ENCODE results near the gene KLC4.
"Not testable (repeated sequence)": the region's sequence is repeated elsewhere in the genome, so short reads cannot be mapped to it uniquely, and the experiment has no call there.

Gene KLC4

DNA sequence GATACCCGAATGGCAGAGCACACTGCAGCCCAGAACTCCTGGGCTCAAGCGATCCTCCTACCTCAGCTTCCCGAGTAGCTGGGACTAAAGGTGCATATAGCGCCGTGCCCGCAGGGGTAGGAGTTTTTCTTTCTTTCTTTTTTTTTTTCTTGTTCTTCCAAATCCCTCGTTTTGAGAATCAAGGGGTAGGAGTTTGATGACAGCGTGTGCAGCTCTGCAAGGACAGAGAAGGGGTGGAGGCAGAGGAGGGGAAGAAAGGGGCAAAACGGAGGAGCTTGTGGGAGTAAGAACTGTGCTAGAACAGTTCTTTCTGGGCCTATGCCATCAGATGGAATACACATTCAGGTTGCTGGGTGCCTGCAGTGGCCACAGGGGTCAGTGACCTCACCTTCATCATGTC lies 22.7 kb upstream of the KLC4 start:
- DNase-seq (ENCODE audit: low spot score) = no peak

DNA sequence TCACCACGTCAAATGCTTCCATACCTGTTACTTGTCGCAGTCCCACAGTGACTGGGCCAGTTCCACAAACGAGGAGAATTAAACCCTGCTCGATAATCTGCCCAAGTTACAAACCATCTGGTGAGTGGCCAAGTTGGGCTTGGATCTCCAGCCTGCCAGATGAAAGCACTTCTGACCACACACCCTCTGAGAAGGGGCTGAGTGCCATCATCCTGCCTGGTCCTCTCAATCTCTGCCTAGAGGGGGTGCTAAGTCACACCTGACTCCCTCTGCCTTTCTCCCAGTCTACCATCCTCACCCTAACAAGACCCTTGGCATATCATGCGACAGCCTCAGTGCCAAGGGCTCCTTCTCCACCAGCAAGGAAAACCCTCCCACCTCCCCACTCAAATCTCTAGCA lies 22.2 kb upstream of the KLC4 start:
- no peak for DNase-seq (ENCODE audit: low spot score)

DNA sequence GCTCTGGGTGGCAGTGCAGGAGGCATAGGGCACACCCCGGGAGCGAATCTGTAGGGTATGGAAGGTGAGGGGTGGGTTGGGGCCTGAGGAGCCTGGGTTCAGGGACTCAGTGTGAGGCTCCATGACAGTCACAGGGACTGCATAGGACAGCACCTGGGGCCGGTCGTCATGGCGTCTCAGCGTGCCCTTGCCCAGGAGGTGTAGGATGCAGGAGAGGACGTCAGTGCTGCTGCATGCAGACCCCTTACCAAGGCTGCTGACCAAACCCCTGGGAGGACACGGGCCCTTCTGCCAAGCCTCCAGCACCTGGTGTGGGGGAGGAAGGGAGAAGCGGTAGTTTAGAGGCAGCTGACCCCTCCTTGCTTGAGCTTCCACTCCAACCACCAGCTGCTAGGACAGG lies 21.7 kb upstream of the KLC4 start:
- DNase-seq (ENCODE audit: low spot score) = no peak

DNA sequence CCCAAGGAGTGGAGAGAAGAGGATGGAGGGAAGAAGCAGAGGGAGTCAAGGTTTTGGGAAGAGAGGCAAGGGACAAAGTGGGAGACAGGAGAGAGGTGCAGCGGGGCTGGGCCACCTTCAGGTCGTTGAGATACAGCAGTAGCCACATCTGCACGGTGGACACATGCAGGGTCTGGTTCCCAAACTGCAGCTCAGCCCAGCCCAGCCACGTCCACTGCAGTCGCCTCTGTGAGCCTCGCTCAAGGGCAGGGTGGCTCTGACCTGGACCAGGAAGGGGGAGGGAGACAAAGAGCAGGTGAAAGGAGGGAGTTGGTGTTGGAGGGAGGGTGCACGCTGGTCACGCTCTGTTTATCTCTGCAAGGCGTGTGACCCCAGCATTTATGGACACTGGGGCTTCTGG lies 20.7 kb upstream of the KLC4 start:
- no peak for DNase-seq (ENCODE audit: low spot score)

DNA sequence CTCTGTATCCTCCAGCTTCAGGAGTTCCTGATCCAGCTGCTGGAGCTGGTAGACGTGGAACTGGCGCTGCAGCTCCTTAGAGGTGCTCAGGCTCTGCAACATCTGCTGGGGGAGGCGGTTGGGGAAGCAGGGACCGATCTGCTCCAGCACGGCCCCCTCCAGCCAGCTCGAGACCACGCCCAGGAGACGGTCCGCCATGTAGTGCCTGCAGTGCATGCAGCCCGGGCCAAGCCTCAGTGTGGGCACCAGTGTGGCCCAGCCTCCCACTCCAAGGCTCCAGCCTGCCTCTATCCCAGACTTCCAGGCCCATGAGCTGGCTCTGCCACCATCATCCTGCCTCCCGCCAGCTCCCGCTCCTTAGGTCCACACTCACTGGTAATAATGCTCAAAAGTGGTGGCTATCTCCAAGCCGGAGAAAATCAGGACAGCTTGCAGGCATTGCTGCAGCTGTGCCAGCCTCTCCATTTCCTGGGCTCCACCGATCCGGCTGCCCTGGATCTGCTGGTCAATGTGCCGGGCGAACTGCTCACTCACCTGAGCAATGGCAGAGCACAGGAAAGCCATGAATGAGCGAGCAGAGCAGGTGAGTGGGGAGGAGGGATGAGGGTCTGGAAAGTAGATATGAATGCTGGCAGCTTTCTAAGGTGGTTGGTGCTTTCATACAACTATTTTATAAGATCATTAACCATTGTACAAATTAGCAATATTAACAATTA lies 18.7 kb upstream of the KLC4 start:
- DNase-seq (ENCODE audit: low spot score) = no peak

DNA sequence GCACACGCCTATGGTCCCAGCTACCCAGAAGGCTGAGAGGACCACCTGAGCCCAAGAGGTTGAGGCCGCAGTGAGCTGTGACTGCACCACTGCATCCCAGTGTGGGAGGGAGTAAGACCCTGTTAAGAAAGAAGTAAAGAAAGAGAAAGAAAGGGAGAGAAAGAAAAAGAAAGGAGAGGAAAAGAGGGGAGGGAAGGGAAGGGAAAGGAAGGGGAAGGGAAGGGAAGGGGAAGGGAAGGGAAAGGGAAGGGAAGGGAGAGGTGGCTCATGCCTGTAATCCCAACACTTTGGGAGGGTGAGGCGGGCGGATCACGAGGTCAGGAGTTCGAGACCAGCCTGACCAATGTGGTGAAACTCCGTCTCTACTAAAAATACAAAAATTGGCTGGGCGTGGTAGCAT lies 18.0 kb upstream of the KLC4 start:
- DNase-seq (ENCODE audit: low spot score) = not testable (repeated sequence)

DNA sequence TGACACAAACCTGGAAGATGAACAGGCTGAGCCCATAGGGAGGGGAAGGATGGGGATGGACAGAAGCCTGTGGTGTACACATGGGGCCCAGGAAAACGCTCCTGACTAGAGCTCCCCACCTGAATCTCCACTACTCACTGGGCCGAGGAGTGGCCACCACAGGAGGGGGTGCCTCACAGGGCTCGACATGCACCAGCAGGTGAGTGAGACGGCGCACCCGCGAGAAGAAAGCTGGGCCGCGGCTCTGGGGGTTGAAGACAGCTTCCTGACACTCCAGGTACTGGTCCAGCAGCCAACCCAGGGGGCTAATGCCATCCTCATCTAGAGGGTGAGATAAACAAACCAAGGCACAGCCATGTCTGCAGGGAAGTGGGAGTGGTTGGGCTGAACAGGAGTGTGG lies 16.1 kb upstream of the KLC4 start:
- no peak for DNase-seq (ENCODE audit: low spot score)

DNA sequence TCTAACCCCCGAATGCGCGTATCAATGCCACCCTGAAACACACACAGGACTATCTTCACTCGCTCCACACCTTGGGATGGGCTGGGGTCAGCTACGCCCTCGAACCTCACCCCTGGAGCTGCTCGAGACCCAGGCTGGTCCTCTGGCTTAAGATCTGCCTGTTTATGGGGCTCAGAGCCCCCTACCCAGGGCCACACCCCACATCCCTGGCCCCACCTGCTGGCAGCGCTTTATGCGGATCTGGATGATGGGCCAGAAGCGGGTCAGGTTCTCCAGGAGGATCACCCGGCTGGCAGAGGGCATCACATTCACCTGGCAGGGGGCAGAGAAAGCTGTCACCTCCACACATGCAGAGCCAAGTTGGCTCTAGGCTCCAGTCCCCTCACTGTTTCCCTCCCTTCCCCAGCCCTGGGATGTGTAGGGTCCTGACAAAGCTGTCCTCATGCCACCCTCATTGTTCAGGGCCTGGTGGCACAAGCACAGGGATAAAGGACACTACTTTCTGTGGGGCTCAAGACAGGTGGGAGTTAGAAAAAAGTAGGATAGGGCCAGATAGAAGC lies 14.0 kb upstream of the KLC4 start:
- no peak for DNase-seq (ENCODE audit: low spot score)

DNA sequence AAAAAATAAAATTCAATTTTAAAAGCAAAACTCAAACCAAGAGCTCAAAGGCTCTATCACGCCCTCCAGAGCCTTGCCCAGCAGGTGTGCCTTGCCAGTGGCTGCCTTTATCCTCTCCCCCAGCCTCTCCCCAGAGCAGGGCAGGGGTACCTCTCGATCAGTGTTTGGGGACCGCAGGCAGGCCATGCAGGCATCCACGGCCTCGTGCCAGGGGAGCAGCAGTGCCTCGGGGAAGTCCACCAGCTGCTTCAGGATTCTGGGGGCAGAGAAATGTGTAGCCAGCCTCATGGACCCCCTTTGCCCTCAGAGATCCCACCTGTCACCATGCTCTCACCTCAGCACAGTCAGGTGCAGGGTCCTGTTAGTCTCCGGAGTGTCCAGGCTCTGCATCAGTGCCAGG lies 11.4 kb upstream of the KLC4 start:
- DNase-seq (ENCODE audit: low spot score) = no peak

DNA sequence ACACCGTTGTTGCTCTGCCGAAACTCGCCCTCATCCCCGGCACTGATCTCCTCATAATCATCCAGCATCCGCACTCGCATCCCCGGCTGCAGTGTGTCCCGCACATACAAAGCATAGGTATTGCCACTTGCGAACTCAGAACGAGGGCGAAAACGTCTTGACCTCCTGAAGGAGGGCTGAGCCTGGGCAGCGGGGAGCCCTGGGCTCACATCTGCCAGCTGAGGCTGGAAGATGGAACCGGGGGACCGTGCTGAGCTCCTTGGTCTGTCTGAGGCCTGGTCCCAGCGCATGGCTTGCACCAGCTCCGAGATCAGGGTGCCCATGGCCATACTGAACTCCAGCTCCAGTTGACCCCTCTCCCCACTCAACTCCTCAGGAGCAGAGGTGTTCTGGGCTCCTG lies 8.4 kb upstream of the KLC4 start:
- no peak for DNase-seq (ENCODE audit: low spot score)

DNA sequence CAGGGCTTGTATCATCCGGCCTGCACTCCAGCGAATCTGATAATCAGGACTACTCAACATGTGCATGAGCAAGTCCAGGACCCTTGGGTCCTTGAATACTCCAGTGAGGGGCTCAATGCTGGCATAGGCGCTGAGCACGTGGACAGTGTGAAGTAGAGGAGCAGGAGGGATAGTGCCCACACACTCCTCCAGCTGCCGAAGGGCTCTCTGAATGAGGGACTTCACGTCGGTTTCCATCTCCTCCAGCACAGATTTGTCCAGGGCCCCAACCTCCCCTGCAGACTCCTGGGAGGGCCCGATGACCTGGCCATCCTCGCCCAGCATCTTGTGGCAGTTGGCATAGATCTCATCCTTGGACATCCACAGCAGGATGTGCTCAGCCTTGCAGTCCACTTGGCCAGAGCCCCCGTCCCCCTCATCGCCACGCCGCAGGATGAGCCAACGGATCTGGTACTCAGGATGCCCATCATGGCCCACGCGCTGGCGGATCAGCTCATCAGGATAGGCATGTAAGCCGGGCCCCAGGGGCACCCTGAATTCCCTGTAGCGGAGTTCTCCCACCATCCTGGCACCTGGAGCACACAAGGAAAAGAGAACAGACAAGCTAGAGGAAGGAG lies 7.1 kb upstream of the KLC4 start:
- no peak for DNase-seq (ENCODE audit: low spot score)

DNA sequence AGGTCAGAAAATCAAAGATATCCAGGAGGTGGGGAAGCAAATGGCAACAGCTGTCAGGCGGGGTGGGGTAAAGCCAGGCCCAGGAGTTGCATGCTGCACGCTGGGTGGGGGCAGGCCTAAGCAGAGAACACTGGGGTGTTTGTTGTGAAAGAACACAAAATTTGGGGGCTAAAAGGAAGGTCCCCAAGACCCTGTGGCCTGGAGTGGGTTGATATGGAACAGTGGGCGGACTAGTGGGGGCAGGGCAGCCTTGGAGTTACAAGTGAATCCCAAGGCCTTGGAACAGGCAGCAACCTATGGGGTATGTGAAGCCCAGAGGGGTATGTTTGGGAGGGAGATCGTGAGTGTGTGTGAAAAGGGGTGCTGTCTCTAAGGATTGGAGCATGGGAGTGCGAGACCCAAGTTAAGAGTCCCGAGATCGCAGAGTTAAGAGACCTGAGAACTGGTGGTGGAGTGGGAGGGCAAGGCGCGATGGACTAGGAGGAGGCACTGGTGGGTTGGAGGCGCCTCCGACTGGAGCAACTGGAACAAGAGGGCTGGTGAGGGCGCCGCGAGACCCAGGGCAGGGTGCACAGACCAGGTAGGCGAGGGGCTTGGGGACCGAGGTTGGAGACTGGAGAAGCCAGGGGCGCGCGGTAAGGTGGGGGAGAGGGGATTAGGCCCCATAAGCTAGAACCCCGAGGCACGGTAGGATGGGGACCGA lies 6.4 kb upstream of the KLC4 start:
- DNase-seq (ENCODE audit: low spot score) = peak; percentile 35

DNA sequence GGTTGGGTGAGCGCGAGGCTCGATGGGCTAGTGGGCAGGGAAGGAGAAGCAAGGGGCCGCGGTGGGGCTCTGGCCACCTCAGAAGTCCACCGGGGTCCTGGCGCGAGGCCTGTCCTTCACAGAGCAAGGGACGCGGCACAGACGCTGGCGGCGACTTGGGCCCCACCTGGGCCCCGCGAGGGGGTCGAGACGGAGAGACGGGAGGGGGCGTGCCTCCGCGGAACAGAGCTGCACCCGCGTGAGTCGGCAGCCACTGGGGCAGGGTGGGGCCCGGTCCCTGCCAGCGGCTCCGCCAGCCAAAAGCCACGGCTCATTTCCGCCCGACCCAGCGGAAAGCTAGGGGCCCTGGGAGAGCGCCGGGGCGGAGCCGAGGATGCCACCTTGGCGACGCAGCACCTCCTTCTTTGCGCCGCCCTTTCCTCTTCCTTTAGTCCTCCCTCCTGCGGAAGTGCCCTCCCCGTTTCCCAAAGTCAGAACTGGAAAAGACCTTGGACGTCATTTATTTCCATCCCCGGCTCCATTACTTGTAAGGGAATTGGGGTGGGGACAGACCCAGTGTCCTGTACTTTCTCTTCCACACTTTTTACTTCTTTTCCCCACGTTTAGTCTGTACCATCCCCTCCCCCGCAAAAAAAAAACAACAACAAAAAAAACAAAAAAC lies 5.8 kb upstream of the KLC4 start, which contains the start of gene CUL7:
TSS of gene CUL7 (minus strand) at position 307 of the 661 bp plus-strand sequence. CDS start 1,063 bp downstream, outside the sequence.
- DNase-seq (ENCODE audit: low spot score) = peak; percentile 99

DNA sequence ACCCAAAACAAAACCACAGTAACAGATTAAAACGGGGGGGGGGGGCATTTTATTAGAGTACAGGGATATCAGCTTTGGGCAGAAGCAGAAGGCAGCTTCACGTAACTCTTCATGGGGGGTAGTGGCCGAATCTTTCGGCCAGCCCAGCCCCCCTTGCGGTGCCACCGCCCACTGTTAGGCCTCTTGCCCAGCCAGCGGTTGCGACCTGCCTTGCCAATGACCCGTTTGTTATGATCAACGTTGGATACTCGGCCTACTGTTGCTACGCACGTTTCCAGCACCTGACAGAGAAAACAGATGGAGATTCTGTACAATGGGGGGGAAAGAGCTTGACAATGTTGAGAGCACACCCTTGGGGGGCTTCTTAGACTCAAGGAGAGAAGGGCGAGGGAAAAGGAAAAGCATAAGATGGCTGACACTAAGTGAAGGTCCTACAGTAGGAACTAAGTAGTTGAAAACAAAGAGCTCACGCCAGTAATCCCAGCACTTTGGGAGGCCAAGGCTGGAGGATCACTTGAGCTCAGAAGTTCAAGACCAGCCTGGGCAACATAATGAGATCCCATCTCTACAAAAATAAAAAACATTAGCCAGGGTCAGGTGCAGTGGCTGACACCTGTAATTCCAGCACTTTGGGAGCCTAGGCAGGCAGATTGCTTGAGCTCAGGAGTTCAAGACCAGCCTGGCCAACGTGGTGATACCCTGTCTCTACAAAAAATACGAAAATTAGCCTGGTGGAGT lies 5.1 kb upstream of the KLC4 start:
- peak; percentile 67 for DNase-seq (ENCODE audit: low spot score)

DNA sequence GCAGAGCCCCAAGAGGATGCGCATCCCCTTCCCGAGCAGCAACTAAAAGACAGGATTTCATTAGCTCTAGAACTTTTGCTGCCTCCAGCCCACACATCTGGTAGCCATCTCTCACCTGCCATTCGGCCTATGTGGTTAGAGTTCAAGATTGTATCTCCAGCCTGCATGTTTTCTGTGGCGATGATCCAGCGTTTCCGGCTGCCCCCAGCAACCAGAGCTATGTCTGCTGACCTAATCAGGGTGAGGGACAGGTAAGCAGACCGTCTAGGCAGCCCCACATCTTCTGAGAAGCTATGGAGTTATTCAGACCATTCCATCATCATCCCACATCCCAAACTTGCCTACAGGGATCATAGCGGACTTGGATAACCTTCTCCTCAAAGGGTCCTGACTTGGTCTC lies 3.5 kb upstream of the KLC4 start:
- DNase-seq (ENCODE audit: low spot score) = no peak

DNA sequence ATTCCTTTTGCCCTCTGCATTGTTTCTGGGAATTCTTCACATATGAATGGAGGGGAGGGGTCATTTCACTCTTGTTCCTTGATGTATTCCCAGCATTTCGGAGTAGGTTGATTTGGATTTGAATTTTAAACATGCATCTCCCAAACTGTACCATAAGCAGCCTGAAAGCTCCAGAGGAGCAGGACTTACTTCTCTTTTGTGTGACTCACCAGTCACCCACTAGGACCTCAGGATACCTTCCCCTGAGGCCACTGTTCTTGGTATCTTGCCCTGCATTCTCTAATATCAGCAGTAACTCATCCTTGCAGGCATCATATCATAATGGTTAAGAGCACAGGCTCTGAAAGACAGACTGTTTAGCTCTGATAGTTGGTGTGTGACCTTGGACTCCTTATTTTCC lies 900 bp upstream of the KLC4 start:
- no peak for DNase-seq (ENCODE audit: low spot score)

DNA sequence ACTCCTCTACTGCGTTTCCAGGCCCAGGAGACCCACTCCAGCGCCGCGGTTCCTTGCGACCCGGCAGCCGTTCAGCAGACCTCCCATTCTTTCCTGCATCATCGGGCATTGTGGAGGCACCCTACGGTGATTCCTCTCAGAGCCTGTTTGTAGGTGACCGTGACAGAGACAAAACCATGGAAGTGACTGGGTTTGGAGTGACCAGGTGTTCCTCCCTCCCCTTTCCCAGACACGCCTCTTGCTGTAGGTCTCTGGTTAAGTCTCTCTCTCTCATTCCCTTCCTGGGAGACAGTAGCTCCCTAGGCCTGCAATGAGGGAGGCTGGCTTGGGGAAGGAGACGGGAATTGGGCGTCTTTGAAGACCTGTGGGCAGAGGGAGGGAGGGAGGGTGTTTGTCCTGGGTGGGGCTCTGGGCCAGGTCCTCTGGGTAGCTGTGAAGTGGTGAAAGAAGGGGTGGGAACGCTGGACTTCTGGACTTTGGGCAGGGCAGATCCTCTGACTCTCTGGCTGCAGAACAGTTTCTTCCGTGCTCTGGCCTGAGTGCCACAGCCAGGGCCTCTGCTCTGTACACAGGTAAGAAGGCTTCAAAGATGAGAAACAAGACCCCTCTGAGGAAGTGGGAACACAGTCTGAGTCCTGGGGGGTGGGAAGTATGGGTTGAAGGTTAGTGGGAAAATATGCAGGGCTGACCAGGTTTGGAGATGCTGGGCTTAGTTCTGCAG lies 763 bp downstream of the KLC4 start:
- no peak for DNase-seq (ENCODE audit: low spot score)

DNA sequence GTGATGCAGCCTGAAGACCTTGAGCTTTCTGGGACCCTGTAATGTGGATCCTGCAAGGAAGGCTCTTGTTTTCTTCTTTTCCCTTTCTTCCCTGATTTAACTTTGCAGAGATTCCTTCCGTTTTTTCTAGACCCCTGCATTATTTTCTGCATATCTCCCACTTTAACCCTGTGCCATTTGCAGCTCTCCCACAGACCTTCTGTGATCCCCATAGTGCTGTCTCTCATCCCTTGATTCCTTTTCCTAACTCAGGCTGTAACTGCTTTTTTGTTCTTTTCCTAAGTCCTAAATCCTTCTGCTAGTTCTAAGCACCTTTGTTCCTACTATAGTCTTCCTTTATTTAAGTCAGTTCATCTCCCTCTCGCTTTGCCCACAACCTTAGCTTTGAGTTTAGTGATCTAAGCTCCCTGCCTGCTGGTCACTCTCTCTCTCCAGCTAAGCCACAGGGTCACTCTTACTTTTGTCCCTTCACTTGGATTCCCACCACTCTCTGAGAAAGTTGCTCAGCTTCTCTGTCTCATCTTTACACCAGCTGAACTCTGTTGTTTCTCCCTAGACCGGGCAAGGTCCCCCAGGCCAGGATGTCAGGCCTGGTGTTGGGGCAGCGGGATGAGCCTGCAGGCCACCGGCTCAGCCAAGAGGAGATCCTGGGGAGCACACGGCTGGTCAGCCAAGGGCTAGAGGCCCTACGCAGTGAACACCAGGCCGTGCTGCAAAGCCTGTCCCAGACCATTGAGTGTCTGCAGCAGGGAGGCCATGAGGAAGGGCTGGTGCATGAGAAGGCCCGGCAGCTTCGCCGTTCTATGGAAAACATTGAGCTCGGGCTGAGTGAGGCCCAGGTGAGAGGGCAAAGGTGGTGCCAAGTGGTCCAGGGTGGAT lies 1.6 kb downstream of the KLC4 start:
- no peak for DNase-seq (ENCODE audit: low spot score)

DNA sequence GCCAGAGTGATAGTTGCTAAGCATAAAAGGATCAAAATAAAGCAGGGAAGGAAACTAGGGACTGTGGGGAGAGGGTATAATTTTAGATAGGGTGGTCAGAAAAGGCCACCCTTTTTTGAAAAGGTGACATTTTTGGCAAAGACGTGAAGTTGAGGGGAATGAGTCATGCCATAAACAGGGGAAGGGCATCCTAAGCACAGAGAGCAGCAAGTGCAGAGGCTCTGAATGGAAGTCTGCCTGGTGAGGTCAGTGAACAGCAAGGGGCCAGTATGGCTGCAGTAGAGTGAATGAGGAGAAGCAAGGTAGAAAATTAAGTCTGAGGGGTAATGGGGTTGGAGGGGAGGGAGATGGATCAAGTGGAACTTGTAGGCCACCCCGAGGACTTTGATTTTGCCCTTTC lies 2.4 kb downstream of the KLC4 start:
- DNase-seq (ENCODE audit: low spot score) = peak; percentile 36

DNA sequence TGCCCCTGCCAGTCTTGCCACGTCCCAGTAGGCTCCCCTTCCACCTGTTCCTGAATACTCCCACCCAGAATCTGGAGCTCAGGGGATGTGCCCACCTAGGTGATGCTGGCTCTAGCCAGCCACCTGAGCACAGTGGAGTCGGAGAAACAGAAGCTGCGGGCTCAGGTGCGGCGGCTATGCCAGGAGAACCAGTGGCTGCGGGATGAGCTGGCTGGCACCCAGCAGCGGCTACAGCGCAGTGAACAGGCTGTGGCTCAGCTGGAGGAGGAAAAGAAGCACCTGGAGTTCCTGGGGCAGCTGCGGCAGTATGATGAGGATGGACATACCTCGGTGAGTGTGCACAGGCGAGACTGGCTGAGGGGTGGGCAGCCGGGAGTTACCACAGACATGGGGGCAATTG lies 3.4 kb downstream of the KLC4 start:
- DNase-seq (ENCODE audit: low spot score) = no peak

Data from AG08396 (cell line).